ENCODE results near the gene TSPAN32.

TSPAN32 gene

DNA sequence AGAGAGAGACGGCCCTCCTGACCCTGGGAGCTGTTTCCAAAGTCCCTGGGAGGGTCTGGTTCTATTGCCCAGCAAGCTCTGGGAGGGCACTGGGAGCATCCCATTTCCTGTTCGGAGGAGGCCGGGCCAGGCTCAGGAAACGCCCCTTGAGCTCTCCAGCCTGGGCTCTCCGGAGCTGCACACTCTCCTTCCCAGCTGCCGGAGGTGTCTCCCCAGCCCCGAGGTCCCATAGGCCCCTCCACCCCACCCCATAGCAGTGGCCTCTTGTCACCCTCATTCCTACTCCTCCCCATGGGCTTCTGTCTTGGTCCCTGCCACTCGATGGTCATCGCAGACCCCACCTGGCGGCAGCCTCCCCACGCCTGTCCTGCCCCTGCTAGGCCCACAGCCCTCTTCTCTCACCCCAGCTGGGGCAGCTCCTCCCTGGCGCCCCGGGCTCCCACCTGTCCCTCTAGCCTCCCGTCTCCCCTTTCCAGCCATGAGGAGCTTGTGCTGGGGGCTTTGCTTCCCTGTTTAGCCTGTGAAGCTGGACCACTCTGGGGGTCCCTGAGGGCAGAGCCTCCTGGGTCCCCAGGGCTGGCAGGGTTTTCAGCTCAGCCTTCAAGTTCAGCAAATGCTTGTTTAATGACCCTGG, 2.8 kb downstream of the TSPAN32 start:
- DNase-seq (ENCODE audit: low spot score) = no peak

GRCh38 chr11:2305140-2305778, 3.4 kb downstream of the TSPAN32 start:
- DNase-seq (ENCODE audit: low spot score) = peak; percentile 56

- DNase-seq (ENCODE audit: low spot score) = no peak
These were observed 4.1 kb downstream of the TSPAN32 start for GRCh38 chr11:2305788-2306451.

DNA sequence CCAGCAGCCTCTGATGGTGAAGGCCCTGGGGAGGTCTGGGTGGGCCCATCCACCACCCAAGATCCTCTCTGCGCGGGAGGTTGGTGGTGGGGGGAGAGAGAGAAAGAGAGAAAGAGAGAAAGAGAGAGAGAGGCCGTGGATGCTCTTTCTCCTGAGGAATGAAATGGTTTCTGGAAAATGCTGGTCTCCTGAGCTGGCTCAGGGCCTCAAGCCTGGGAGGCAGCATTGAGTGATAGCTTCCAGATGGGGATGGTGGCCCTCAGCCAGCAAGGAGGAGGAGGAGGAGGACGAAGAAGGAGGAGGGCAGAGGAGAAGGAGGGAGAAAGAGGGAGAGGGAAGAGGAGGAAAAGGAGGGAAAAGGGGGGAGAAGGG, 4.6 kb downstream of the TSPAN32 start:
- DNase-seq (ENCODE audit: low spot score) = no peak

DNA sequence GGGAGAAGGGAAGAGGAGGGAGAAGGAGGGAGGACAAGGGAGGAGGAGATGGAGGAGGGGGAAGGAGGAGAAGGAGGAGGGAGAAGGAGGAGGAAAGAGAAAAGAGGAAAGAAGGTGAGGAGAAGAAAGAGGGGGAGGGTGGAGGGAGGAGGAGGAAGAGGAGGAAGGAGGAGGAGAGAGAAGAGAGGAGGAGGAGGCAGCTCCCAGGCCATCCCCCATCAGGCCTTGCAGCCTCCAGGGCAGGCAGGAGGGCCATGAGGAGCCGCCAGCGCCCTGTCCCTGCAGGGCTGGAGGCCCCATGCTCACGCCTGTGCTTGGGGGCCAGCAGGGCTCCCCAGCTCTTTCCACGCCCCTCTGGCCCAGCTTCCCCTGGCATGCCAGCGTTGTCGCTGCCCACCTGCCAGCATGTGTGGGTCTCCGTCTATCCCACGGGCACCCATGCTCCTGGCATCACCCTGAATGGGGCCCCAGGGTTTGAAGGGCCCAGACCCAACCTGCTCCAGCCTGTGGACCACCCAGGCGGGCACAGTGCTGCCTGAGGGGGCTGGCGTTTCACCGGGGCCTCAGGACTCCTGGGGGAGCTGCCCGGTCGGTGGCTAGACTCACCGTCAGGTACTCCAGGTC, 5.2 kb downstream of the TSPAN32 start:
- DNase-seq (ENCODE audit: low spot score) = no peak

GRCh38 chr11:2307501-2308331, 5.9 kb downstream of the TSPAN32 start:
- no peak for DNase-seq (ENCODE audit: low spot score)

GRCh38 chr11:2308713-2309112, 6.9 kb downstream of the TSPAN32 start:
- no peak for DNase-seq (ENCODE audit: low spot score)

DNA sequence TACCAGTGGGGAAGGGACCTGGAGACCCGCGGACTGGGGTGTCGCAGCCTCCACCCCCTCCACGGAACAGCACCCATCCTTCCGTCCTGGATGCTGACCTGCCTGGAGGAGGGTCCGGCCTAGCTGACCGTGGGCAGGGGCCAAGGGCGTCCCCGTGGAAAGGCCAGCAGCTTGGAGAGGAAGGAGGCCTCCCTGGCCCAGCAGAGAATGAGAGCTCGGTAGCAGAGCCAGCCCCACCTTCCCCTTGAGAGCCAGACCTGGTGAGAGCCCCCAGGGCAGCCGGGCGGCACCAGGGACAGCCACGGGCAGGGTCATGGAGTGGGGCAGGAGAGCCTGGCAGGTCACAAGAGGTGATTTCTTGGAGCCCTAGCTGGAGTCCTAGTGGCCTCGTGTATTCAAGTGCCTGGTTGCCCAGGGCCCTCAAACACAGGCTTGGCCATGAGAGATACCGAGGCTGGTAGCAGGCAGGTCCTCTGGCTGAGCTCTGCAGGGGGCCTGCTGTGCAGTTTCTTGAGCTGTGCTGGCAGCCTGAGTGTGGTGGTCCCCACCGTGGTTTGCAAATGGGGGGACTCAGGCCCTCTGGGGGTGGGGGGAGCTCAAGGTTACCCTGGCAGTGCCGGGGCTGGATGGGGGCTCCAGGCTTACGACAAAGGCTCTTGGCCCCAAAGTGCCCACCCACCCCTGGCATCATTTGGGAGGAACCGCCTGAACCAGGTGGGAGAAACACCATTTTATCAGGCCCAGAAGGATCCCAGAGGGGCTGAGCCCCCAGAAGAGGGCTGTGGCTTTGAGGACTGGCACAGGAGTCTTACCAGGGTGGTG, 7.6 kb downstream of the TSPAN32 start:
- no peak for DNase-seq (ENCODE audit: low spot score)

- DNase-seq (ENCODE audit: low spot score) = no peak
These were observed 8.4 kb downstream of the TSPAN32 start for GRCh38 chr11:2310073-2310785.

GRCh38 chr11:2310786-2311352, 9.1 kb downstream of the TSPAN32 start:
- DNase-seq (ENCODE audit: low spot score) = no peak

DNA sequence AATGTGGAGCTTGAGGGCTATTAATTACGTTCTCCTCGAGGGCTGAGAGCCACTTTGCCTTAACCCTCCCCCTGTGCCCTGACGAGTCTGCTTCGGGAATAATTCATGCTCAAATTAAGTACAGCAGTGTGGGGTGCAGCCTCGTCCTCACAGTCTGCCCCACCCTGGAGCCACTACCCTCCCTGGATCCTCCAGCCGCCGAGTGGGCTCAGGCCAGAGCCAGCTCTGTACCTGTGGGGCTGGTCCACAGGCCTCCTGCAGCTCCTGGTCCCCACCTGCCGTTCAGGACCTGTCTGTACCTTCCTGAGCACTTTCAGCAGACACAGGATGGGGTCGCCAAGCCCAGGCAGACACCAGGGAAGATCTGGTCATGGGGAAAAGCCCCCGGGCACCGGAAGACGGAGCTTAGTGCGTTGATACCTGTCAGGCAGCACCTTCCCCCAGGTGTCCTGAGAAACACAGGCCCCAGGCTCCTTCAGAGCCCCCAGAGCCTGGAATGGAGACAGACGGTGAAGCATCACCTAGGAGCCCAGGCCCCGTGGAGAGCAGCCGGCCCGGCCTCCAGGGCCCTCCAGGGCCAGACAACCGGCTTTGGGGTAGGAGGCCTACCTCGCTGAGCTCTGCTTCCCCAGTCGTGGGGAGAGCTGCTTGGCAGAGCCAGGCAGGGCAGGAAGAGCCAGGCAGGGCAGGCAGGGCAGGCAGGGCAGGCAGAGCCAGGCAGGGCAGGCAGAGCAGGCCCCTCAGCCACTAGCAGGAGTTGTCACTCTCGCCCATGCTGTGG, 9.7 kb downstream of the TSPAN32 start:
- no peak for DNase-seq (ENCODE audit: low spot score)

DNA sequence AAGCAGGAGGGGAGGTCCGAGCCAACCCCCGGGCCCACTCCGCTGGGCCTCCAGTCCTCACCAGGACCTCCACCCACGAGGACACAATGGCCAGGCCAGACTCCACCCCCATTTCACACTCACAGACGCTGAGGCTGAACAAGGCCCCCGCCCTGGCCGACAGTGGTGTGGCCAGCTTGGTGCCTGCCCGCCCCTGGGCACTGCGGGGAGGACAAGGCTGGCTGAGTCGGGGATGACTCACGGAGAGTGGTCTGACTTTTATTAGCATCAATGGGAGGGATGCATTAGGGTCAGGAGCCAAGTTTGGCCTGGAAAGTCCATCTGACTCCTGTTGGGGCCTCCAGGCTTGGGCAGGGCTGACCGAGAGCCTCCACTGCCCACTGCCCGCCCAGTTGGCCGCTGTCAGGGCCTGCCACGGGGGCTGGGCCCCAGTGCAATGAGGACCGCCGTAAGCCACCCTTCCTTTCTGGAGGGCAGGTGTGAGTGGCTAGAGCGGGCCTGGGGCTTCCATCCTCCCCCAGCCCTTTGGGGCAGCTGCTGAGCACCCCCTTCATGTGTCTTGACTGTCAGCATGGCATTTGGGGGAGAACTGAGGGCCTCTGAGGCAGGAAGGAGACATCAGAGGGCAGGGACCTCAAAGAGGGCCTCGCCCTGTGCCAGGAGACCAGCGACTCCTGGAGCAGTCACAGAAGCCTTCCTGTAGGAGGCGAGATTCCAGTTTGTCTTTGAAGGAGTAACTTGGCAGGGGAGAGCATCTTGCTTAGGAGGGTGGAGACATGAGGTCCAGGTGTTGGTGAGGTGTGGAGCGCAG, 10.6 kb downstream of the TSPAN32 start:
- DNase-seq (ENCODE audit: low spot score) = no peak

GRCh38 chr11:2313051-2313951, 11.5 kb downstream of the TSPAN32 start:
- DNase-seq (ENCODE audit: low spot score) = no peak

DNA sequence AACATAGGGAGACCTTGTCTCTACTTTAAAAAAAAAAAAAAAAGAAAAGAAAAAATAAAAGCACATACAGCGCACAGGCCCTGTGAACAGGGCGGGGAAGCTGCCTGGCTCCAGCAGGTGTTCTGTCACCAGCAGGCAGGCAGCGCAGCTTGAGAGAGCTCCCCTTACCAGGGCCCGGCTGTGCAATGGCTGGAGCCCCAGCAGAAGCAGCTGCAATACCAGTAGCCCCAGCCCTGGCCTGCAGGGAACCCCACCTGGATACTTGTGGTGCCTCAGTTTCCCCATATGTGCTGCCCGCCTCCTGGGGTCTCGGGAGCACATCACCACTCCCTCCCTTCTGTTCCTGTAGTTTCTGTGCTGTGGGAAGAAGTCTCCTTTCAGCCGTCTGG, 12.3 kb downstream of the TSPAN32 start:
- no peak for DNase-seq (ENCODE audit: low spot score)

DNA sequence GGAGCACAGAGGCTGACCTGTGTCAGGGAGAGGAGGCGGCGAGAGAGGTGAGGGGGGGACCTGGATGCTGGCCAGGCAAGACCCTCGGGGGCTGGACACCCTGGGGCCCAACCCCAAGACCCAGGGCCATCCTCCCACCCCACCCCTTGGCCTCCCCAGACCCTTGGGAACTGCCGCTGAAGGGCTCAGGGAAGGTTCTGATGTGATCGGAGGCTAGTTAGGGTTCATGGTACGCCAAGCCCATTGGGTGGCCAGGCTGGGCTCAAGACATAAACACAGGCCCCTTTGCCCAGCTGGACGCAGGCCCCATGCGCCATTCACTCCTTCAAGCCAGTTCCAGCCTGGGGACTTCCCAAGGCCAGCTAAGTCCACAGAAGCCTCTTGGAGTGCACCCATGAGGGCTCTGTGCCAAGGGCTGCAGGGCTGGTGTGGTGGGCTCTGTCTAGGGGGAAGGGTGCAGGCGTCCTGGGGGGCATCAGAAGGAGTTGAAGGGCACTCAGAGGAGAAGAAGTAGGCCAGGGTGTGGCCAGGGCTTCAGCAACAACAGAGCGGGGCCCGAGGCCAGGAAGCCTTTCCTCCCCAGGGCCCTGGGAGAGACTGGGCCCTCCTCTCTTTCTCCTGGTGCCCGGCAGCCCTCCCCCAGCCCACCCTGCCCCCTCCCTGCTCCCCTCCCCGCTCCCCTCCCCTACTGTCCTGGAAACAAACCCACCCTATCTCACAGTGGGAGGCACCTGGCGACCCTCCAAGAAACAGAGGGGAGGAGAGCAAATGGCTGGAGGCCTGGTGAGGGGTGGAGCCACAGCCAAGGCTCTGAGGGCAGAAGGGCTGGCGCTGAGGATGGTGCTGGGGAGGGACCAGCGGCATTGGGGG, 12.9 kb downstream of the TSPAN32 start:
- DNase-seq (ENCODE audit: low spot score) = peak; percentile 71

- no peak for DNase-seq (ENCODE audit: low spot score)
These were observed 13.8 kb downstream of the TSPAN32 start for GRCh38 chr11:2315395-2316168.
